SJCRH30 (cell line): ENCODE measurements around the gene TLR6. TPM values are rescaled to one million over a fixed set of nuclear protein-coding genes. Genes with fewer than 3 reads are reported as not detected.

Experiments used
- DNase-seq, 2 experiments: peaks; one replicate each; pipeline ENCODE4 v3.0.0-alpha.2; 2015 to 2020
- H3K27ac ChIP-seq: fragments of 250-450 bp; sonication (Bioruptor Pico); 2 replicates; pipeline ENCODE4 v1.5.1; 2020; ENCODE audit warnings: mild to moderate bottlenecking, moderate library complexity
- H3K27me3 ChIP-seq: fragments of 250-450 bp; sonication (Bioruptor Pico); 2 replicates; pipeline ENCODE4 v1.5.1; 2020; ENCODE audit warnings: mild to moderate bottlenecking, moderate library complexity
- H3K36me3 ChIP-seq: fragments of 250-450 bp; sonication (Bioruptor Pico); 2 replicates; pipeline ENCODE4 v1.5.1; 2020; ENCODE audit warnings: mild to moderate bottlenecking, moderate library complexity
- H3K4me1 ChIP-seq: fragments of 250-450 bp; sonication (Bioruptor Pico); 2 replicates; pipeline ENCODE4 v1.5.1; 2020; ENCODE audit warnings: mild to moderate bottlenecking, moderate library complexity
- H3K4me3 ChIP-seq: fragments of 250-450 bp; sonication (Bioruptor Pico); 2 replicates; pipeline ENCODE4 v1.5.1; 2020; ENCODE audit warnings: mild to moderate bottlenecking, moderate library complexity
- H3K9me3 ChIP-seq: fragments of 250-450 bp; sonication (Bioruptor Pico); replicated peaks from 2 replicates; pipeline ENCODE4 v1.5.1; 2020; ENCODE audit warnings: mild to moderate bottlenecking, moderate library complexity
- total RNA-seq: library from RNA; depleted of rRNA; stranded (reverse); fragments of >200 nt; shearing (Covaris generic); gene quantifications from 2 replicates; pipeline ENCODE4 v1.2.3, GENCODE V29; 2014; rRNA removed

The TLR6 gene
- total RNA-seq, 1 experiment from 2014 or later, result 0.20 TPM

- H3K4me1 ChIP-seq, result no peaks in the 10 kb centered on the region
- DNase-seq, result no peak
- no peaks in the 10 kb centered on the region for H3K9me3 ChIP-seq
- H3K36me3 ChIP-seq, result no peaks in the 10 kb centered on the region
- H3K27me3 ChIP-seq, result no peaks in the 10 kb centered on the region
- H3K4me3 ChIP-seq, result no peak overlapping the region
- H3K27ac ChIP-seq, result no peak overlapping the region
Observed at GRCh38 chr4:38775326-38775725, 81.3 kb downstream of the TLR6 start.

DNA sequence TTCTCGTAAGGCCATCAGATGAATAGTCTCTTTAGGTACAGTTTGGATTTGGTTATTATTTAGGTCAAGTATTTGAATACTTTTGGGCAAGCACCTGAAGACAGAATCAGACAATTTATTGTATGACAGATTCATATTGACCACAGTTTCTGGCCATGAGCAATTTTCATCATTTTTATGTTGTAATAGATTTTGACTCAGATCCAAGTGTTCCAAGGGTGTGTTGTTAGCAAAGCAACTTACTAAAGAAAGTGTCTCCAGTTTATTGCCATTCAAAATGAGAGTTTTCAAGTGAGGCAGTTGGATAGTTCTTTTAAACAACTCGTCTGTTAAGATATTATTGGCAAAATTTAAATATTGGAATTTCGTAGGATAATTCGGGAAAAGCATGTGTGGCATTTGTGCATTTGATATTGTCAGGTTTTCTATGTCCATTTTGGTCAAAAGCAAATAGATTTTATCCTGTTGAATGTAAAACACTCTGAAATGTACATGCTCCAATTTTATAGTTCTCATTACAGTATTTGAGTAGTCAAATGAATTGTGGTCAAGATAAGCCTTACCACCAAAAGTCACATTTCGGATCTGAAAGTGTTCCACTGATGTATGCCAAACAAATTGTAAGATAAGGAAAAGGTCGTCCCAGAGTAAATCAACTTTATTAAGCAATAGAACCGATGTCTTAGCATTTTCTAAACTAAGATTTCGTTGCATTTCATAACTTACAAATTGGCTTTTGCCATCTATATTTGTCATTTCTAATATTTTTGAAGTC is 82.2 kb downstream of the TLR6 start:
- H3K36me3 ChIP-seq, result no peaks in the 10 kb centered on the region
- no peaks in the 10 kb centered on the region; the same call in 1 of the 2 replicates for H3K27me3 ChIP-seq
- no peak overlapping the region for H3K4me3 ChIP-seq
- no peaks in the 10 kb centered on the region for H3K9me3 ChIP-seq
- H3K4me1 ChIP-seq, result no peaks in the 10 kb centered on the region
- H3K27ac ChIP-seq, result no peak overlapping the region
- no peak for DNase-seq

Other genes with a start within 250 kb of the TLR6 start
- gene KLF3, start 192.6 kb downstream of the TLR6 start, total RNA-seq, result 23.6 and 25.9 TPM in 2 replicates
- not detected in 2 replicates for gene TLR10, start 73.8 kb downstream of the TLR6 start, total RNA-seq
- gene TLR1, start 52.0 kb downstream of the TLR6 start, total RNA-seq, result 0.53 and 0.61 TPM in 2 replicates
- 53.3 and 55.9 TPM in 2 replicates for gene FAM114A1, start 11.0 kb upstream of the TLR6 start, total RNA-seq
- gene TMEM156, start 175.6 kb upstream of the TLR6 start, total RNA-seq, result not detected in 2 replicates
- 43.0 and 50.3 TPM in 2 replicates for gene KLHL5, start 205.4 kb upstream of the TLR6 start, total RNA-seq